G401 (cell line): ENCODE results near the gene RNPS1. TPM values are rescaled to one million over a fixed set of nuclear protein-coding genes. Genes with fewer than 3 reads are reported as not detected.

Experiments used
- DNase-seq: peaks from one replicate; pipeline ENCODE4 v3.0.0-alpha.2; 2015; ENCODE audit warnings: low spot score
- in situ Hi-C: cut with HindIII; loops from 2 replicates; pipeline ENCODE4 v1.10.0; 2016; ENCODE audit warnings: low sequenced_read_pairs, mixed read lengths
- total RNA-seq: library from RNA; depleted of rRNA; stranded (reverse); fragments of >200 nt; shearing (Covaris generic); gene quantifications from 2 replicates; pipeline ENCODE4 v1.2.3, GENCODE V29; 2014

RNPS1 gene
- total RNA-seq, 1 experiment from 2014 or later, result 179 TPM

DNA sequence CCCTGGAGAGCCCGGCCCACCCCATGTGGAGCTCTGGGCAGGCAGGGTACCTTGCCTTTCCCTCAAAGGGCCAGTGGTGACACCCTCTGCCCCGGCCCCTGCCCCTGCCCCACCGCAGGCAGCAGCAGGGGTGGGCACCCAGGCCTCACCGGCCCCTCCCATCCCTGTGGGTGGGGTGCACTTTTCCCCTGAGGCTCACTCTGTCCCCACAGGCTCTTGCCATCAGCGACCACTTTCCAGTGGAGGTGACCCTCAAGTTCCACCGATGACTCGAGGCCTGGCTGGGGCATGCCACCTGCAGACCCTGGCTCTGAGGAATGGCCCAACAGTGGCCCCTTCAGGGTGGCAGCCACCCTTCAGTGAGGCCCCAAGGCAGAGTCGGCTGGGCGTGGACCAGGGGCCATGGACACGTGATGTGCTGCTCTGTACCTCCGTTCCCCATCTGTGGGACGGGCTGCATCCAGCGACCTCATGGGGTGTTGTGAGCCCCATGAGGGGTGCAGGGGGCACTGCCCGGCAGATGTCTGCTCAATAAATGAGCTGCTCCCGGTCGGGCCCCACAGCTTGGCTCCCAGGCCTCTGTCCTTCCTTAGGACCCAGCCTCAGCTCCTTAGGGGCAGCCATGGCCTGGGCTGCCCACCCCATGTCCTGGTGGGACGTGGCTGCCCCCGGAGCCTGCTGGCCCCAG, 29.6 kb downstream of the RNPS1 start:
- DNase-seq, result no peak
- in situ Hi-C loops, result no loop called here

DNA sequence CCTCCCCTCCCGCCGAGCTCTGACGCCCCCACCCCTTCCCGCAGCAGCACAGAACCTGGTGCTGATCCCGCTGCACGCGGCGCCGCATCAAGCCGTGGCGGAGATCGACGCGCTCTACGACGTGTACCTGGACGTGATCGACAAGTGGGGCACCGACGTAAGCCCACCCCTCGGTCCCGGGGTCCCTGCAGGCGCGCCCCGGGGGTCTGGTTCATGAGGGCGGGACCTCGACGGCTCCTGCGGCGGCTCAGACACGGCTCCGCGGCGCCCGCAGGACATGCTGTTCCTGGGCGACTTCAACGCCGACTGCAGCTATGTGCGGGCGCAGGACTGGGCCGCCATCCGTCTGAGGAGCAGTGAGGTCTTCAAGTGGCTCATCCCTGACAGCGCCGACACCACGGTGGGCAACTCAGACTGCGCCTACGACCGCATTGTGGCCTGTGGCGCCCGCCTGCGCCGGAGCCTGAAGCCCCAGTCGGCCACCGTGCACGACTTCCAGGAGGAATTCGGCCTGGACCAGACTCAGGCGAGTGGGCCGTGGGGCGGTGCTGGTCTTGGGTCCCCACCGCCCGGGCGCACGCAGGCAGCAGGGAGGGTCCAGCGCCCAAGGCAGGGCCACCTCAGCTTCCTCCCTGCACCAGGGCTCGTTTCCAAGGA, 30.3 kb downstream of the RNPS1 start:
- in situ Hi-C loops, result no loop called here
- DNase-seq, result no peak

DNA sequence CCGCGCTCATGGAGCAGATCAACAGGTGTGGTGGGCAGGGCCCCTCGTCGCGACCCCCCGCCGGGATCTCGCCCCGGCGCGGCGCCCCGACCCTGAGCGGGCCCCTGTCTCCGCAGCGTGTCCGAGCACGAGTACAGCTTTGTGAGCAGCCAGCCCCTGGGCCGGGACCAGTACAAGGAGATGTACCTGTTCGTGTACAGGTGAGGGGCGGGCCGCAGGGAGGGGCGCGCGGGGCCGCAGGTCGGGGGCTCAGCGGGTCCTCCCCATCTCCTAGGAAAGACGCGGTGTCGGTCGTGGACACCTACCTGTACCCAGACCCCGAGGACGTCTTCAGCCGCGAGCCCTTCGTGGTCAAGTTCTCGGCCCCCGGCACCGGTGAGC, 30.8 kb downstream of the RNPS1 start:
- DNase-seq, result no peak
- in situ Hi-C loops, result no loop called here

DNA sequence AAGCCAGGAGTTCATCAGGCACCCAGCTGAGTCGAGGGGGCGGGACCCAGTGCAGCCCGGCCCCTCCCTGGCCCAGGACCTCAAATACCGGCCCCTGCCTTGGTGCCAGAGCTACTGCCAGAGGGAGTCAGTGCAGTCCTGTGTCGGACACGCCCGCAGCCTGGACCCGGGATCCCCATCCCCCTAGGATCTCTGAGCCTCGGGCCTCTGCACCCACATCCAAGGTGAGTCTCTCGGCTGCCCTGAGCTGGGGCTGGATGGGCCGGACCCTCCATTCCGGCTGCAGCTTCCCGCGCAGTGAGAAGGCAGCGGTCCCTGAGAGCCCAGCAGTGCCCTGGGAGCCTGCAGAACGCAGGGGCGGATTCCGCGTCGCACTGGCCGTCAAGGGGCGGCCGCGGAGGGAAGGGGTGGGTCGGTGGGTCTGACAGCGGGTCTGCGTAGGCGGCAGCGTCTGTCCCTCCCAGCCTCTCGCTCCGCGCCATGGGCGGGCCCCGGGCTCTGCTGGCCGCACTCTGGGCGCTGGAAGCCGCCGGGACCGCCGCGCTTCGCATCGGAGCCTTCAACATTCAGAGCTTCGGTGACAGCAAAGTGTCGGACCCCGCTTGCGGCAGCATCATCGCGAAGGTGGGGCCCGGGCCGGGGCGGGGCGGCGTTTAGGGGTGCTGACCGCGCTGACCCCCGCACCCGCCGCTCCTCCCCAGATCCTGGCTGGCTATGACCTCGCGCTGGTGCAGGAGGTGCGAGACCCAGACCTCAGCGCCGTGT, 31.4 kb downstream of the RNPS1 start, which contains the start of gene DNASE1L2:
Gene DNASE1L2 (plus strand): TSS at position 108 of the 765 bp plus-strand sequence. CDS start 373 bp downstream, at position 481.
- peak; percentile 39 for DNase-seq

DNA sequence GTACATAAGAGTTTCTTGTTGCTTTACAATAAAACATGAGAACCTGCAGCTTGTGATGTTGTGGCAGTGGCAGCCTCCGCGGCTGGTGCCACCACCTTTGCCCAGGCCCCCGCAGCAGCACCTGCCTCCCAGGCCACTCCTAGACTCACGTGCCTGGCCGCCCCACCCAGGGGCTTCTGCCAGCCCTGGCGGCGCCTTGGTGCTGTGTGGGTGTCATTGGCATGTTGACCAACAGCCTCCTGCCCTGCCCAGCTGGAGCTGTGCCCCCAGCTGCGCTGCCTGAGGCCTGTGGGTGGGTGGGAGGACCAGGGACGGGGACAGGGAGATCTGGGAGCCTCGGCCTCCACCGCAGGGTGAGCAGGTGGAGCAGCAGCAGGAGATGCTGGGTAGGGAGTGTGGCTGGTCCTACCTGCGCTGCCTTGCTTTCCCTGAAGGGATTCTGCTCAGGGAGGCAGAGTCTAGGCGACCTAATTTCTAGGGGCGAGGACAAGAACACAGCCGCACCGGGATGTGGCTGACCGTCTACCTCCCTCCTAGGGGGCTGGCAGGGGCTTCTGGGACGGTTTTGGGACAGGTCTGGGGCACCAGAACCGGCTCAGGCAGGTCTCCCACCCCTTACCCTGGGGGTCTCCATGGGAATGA, 32.1 kb downstream of the RNPS1 start:
- in situ Hi-C loops, result no loop called here
- no peak for DNase-seq

More for the DNA sequence above, 31.4 kb downstream of the RNPS1 start, which contains the start of gene DNASE1L2:
- in situ Hi-C loops, result no loop called here

DNA sequence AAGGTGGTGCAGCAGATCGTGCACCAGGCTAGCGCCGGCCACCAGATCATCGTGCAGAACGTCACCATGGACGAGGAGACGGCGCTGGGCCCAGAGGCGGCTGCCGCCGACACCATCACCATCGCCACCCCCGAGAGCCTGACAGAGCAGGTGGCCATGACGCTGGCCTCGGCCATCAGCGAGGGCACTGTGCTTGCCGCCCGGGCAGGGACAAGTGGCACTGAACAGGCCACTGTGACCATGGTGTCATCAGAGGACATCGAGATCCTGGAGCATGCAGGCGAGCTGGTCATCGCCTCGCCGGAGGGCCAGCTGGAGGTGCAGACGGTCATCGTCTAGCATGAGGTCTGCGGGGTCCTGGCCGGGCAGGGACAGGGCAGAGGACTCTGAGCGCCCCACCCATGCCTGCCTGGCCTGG, 32.7 kb downstream of the RNPS1 start:
- in situ Hi-C loops, result no loop called here
- DNase-seq, result no peak

DNA sequence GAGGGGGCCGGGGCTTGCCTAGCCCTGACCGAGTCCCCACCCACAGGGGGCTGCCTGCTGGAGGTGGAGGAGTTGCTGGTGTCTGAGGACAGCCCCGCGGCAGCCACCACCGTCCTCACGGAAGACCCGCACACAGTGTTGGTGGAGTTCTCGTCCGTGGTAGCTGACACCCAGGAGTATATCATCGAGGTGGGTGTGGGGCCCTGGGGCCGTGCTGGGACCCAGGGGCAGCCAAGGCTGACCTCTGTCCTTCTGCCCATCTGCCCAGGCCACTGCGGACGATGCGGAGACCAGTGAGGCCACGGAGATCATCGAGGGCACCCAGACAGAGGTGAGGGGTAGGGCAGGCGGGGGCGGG, 33.1 kb downstream of the RNPS1 start:
- no peak for DNase-seq
- in situ Hi-C loops, result no loop called here

DNA sequence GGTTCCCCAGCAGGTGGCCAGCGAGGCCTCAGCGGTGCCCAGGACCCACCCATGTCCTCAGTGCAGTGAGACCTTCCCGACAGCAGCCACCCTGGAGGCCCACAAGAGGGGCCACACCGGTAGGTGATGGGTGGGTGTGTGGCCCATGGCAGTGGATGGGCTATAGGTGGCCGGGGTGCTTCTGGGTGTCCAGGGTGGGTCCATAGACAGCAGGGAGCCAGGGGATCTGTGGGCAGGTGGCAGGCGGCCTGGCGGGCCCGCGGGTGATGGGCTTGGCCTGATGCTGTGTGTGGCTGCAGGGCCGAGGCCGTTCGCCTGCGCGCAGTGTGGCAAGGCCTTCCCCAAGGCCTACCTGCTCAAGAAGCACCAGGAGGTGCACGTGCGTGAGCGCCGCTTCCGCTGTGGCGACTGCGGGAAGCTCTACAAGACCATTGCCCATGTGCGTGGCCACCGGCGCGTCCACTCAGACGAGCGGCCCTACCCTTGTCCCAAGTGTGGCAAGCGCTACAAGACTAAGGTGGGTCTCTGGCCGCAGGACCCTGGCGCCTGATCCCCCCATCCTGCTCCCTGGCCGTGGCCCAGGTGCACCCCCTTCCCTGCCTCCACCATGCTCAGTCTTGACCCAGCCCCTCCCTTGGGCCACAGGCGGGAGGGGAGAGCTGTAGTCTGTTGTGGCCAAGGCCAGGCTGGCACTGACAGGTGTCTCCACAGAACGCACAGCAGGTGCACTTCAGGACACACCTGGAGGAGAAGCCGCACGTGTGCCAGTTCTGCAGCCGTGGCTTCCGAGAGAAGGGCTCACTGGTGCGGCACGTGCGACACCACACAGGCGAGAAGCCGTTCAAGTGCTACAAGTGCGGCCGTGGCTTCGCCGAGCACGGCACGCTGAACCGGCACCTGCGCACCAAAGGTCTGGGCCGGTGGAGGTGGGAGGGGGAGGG, 33.8 kb downstream of the RNPS1 start:
- in situ Hi-C loops, result no loop called here
- no peak for DNase-seq

DNA sequence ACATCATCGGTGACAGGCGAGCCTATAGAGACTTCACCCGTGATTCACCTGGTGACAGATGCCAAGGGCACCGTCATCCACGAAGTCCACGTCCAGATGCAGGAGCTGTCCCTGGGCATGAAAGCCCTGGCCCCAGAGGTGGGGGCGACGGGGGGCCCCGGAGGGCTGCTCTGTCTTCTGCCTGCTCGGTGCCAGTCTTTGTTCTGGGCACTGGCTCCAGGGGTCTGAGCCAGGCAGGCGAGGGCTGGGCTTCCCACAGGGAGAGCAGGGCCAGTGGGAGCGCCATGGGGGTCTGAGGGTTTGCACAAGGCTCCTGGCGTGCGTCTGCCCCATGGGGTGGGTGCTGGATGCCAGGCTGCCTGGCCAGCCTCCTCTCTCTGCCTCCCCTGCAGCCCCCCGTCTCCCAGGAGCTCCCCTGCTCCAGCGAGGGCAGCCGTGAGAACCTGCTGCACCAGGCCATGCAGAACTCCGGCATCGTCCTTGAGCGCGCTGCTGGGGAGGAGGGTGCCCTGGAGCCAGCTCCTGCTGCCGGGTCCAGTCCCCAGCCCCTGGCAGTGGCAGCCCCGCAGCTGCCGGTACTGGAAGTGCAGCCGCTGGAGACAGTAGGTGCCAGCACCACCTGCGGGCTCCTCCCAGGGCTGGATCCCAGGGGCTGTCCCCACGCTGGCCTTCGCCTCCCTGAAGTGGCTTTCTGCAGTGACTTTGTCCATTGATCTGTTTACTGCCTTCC, 34.7 kb downstream of the RNPS1 start:
- in situ Hi-C loops, result no loop called here
- DNase-seq, result no peak

DNA sequence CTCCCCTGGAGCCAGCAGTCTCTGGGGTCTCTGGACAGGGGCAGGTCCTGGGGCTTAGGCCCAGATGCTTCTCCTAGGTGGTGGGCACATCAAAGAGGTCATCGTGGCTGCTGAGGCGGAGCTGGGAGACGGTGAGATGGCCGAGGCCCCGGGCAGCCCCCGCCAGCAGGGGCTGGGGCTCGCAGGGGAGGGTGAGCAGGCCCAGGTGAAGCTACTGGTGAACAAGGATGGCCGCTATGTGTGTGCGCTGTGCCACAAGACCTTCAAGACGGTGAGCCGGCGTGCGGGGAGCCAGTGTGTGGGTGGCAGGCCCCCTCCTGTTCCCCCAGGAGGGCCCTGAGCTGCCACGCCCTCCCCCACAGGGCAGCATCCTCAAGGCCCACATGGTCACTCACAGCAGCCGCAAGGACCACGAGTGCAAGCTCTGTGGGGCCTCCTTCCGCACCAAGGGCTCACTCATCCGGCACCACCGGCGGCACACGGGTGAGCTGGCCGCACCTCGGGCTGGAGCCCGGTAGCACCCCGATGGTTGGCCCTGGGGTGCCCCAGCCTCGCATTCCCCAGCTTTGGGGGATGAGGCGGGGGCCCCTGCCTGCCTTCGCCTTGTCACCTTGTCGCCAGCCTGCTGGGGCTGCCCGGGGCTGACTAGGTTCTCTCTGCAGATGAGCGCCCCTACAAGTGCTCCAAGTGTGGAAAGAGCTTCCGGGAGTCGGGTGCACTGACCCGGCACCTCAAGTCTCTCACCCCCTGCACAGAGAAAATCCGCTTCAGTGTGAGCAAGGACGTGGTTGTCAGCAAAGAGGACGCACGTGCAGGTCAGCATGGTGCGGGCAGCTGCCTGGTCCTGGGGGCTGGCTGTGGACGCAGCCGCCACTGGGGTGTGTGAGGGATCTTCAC, 35.6 kb downstream of the RNPS1 start:
- no peak for DNase-seq
- in situ Hi-C loops, result no loop called here

DNA sequence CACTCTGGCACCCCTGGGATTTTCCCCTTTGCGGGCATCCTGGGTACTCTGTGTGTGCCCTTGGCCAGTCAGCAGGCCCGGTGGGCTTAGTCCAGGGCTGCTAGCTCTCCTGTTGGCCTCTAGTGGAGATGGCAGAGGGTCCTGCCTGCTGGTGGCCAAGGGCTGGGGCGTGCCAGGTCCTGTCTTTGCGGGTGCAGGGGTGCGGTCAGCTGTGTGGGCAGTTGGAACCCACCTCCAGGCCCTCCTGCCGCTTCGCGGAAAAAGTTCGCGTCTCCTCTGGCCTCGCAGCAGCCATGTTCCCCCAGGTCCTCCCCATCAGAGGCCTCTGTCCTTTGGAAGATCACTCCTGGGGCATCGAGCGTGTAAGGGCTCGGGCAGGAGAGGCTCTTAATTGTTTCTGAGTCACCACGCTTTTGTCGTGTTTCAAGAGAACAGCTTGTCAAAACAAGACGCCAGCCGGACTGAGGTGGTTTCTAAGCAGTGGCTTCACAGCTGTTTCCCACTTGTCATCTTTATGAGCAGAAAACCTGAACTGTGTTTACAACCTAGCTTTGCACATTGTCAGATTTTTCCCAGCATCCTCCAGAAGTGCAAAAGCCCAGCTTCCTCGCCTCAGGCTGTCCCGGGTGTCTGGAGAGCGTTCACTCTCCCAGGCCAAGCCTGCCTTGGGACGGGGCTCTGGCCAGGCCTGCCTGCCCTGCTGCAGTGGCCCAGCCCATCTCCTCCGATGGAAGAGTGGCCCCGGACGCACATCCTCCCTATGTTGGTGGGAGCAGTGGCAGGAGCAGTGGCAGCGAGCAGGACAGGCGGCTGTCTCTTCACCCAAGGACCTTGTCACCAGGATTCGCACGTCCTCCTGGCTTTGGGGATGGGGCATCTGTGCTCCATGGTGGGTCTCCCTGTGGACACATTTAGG, 36.7 kb downstream of the RNPS1 start:
- DNase-seq, result no peak
- in situ Hi-C loops, result no loop called here

DNA sequence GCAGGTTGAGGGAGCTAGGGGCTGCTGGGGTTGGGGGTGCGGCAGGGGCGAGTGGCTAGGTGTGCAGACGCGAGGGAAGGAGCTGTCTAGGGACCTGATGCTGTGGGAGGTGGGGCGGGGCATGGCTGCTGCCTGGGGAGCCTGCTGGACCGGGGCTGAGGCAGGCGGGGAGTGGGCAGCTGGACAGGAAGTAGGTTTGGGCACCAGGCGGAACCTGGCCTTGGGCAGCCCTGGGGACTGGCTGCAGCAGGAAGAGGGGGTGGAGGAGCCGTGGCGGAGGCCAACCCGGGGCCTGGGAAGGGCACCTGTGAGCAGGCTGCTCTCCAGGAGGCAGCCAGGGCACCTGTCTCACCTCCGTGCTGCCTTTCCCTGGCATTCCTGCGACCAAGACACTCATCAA, 37.5 kb downstream of the RNPS1 start:
- in situ Hi-C loops, result no loop called here

DNA sequence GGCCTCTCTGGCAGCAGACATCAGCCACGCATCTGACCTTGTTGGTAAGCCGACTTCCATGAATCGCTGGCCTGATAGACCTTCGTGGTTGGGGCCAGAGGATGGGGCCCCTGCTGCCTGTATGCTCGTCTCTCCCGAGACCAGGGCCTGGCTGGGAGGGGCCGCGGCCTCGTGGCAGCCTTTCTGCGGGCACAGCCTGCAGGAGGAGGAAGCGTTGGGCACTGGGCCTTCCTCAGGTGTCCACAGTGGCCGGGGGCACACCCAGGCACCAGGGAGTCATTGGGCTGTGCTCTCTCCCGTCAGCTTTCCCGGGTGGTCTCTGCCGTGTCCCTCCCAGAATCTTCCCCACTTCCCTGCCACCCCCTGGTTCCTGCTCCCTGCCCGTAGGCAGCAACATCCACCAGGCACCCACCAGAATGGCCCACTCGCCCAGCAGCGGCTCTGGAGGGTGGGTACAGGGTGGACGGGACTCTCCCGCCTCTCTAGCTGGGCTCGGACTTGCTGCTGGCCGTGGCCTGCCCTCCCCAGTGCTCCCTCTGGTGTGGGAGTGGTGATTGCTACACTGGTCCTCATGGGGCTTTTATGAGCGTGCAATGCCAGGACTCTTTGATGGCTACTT, 38.2 kb downstream of the RNPS1 start:
- in situ Hi-C loops, result no loop called here
- DNase-seq, result no peak

More for the DNA sequence above, 37.5 kb downstream of the RNPS1 start:
- DNase-seq, result no peak

DNA sequence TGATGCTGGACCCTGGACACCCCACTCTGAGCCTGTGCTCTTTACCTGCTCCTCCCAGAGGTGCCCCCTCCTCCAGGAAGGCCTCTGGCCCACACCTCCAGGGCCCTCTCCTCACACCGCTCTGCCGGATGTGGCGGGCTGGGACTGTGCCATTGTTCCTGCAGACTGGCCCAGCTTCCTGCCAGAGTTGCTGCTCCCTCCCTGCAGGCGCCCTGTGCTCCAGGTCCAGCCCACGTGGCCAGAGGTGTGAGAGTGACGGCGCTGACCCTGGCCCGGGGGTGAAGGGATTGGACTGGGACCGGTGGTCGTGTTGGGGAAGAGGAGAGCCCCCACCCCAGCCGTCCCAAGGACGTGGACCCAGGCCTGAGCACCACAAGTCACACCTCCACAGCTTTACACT, 38.8 kb downstream of the RNPS1 start:
- in situ Hi-C loops, result no loop called here
- no peak for DNase-seq

DNA sequence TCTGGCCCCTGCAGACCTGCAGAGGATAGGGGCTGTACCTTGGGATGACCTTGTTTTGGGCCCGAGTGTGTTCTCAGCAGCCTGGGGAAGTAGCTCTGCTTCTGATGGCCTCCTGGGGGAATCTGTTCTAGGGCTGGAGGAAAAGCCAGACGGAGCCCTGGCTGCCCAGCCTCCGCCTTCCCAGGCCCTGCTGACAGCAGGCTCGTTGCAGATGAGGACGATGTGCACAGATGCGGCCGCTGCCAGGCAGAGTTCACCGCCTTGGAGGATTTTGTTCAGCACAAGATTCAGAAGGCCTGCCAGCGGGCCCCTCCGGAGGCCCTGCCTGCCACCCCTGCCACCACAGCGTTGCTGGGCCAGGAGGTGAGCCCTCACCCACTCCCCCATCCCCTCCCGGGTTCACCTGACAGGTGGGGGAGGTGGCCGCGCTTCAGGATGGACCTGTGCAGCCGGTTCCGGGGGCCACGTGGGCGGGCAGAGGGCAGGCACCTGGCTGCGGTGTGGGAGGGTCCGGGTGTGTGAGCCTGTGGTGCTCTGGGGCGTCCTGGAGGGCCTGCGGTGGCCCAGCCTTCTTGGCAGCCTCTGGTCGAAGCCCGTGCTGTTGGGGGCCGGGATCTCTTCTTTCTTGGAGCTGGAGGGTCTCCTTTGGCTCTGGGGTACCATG, 39.6 kb downstream of the RNPS1 start:
- in situ Hi-C loops, result no loop called here
- DNase-seq, result no peak
